CD14-positive monocyte (primary cell): Measurements from ENCODE around the gene ME1. TPM values are rescaled to one million over a fixed set of nuclear protein-coding genes. Genes with fewer than 3 reads are reported as not detected.

Source experiments
- DNase-seq, 3 donors: peaks; one replicate each; pipeline ENCODE4 v3.0.0-alpha.2; 2011 to 2022
- H2AFZ ChIP-seq: 2 replicates; pipeline ENCODE4 v1.6.0; 2012; ENCODE audit warnings: mild to moderate bottlenecking, low read depth, low read length, inconsistent platforms; ENCODE audit not compliant: insufficient read depth, poor library complexity, severe bottlenecking
- H3K27ac ChIP-seq, 2 donors: 1 replicate in 1 of 2; 2 replicates in 1 of 2; pipeline ENCODE4 v1.5.1; 2012 to 2013; ENCODE audit warnings: low read length in 2 of 2, control low read depth in 1 of 2, inconsistent platforms in 1 of 2, low read depth in 1 of 2, mild to moderate bottlenecking in 1 of 2
- H3K27me3 ChIP-seq, 2 donors: one replicate each; pipeline versions ENCODE4 v1.6.0 to v1.6.1; 2011 to 2013; ENCODE audit warnings: low read length in 2 of 2; ENCODE audit not compliant: control insufficient read depth in 2 of 2, insufficient read depth in 2 of 2
- H3K36me3 ChIP-seq, 2 donors: replicated peaks in 1 of 2; 1 replicate in 1 of 2; 2 replicates in 1 of 2; pipeline versions ENCODE4 v1.5.1 to v1.6.1; 2012 to 2013; ENCODE audit warnings: low read length in 2 of 2, control low read depth in 1 of 2, inconsistent platforms in 1 of 2, mild to moderate bottlenecking in 1 of 2; ENCODE audit not compliant: insufficient read depth in 2 of 2, control insufficient read depth in 1 of 2
- H3K4me1 ChIP-seq, 2 donors: 1 replicate in 1 of 2; 2 replicates in 1 of 2; pipeline versions ENCODE4 v1.5.1 to v1.6.1; 2012 to 2013; ENCODE audit warnings: low read length in 2 of 2, control low read depth in 1 of 2, inconsistent platforms in 1 of 2, mild to moderate bottlenecking in 1 of 2, moderate library complexity in 1 of 2; ENCODE audit not compliant: insufficient read depth in 2 of 2, control insufficient read depth in 1 of 2
- H3K4me2 ChIP-seq: replicated peaks from 2 replicates; pipeline ENCODE3; 2012; ENCODE audit warnings: low read length, moderate library complexity, mild to moderate bottlenecking; ENCODE audit not compliant: poor library complexity, severe bottlenecking; ENCODE audit errors: extremely low read depth
- H3K4me3 ChIP-seq, 3 experiments: fragments of 200-600 bp in 1 of 3; sonication (generic) in 1 of 3; replicated peaks in 1 of 3; 1 replicate in 2 of 3; 2 replicates in 1 of 3; pipeline ENCODE4 v1.5.1; 2011 to 2013; ENCODE audit warnings: low read length in 3 of 3, mild to moderate bottlenecking in 3 of 3, control low read depth in 2 of 3, low read depth in 2 of 3, inconsistent platforms in 1 of 3, moderate library complexity in 1 of 3
- H3K79me2 ChIP-seq: 2 replicates; pipeline ENCODE4 v1.6.0; 2012; ENCODE audit warnings: mild to moderate bottlenecking, control low read depth, inconsistent platforms, low read length, moderate library complexity; ENCODE audit not compliant: insufficient read depth
- H3K9ac ChIP-seq: 2 replicates; pipeline ENCODE4 v1.6.0; 2017; ENCODE audit warnings: low read length, mild to moderate bottlenecking; ENCODE audit not compliant: insufficient read depth, poor library complexity, severe bottlenecking
- H3K9me3 ChIP-seq, 2 donors: replicated peaks in 1 of 2; 1 replicate in 1 of 2; 2 replicates in 1 of 2; pipeline versions ENCODE4 v1.5.1 to v1.6.1; 2012 to 2013; ENCODE audit warnings: low read length in 2 of 2, control low read depth in 1 of 2; ENCODE audit not compliant: control insufficient read depth in 1 of 2, insufficient read depth in 1 of 2
- H4K20me1 ChIP-seq: 2 replicates; pipeline ENCODE4 v1.6.0; 2012; ENCODE audit warnings: mild to moderate bottlenecking, low read length, control low read depth, moderate library complexity; ENCODE audit not compliant: insufficient read depth
- H3K27ac Mint-ChIP-seq, 7 donors: one replicate each; pipeline ENCODE4 v1.8.0; 2020; ENCODE audit warnings: mild to moderate bottlenecking in 7 of 7, mixed read lengths in 7 of 7, moderate library complexity in 6 of 7, inconsistent platforms in 2 of 7
- H3K27me3 Mint-ChIP-seq, 3 donors: one replicate each; pipeline ENCODE4 v1.8.0; 2021 to 2022; ENCODE audit warnings: low read depth in 3 of 3, mild to moderate bottlenecking in 3 of 3, mixed read lengths in 3 of 3, moderate library complexity in 3 of 3, inconsistent platforms in 1 of 3
- H3K36me3 Mint-ChIP-seq, 2 donors: one replicate each; pipeline ENCODE4 v1.8.0; 2020; ENCODE audit warnings: mixed read lengths in 2 of 2, inconsistent platforms in 1 of 2, mild to moderate bottlenecking in 1 of 2
- H3K4me1 Mint-ChIP-seq: one replicate; pipeline ENCODE4 v1.8.0; 2020; ENCODE audit warnings: mild to moderate bottlenecking, mixed read lengths
- H3K4me3 Mint-ChIP-seq, 2 donors: one replicate each; pipeline ENCODE4 v1.8.0; 2020; ENCODE audit warnings: mild to moderate bottlenecking in 2 of 2, mixed read lengths in 2 of 2, moderate library complexity in 1 of 2
- H3K9me3 Mint-ChIP-seq, 7 donors: one replicate each; pipeline ENCODE4 v1.8.0; 2020 to 2022; ENCODE audit warnings: mixed read lengths in 7 of 7, mild to moderate bottlenecking in 6 of 7, moderate library complexity in 6 of 7, inconsistent platforms in 2 of 7
- CTCF ChIP-seq: fragments of 200-600 bp; IDR thresholded peaks from one replicate; pipeline ENCODE4 v1.8.0; 2022; ENCODE audit warnings: antibody characterized with exemption, mild to moderate bottlenecking
- WGBS: methylation state at CpG from one replicate; pipeline ENCODE4 v1.1.5; 2013; ENCODE audit warnings: missing lambda C conversion rate; ENCODE audit not compliant: insufficient coverage; 5-methylcytosine and 5-hydroxymethylcytosine counted together
- intact Hi-C, 2 donors: fragments of 100-400 bp; cut with micrococcal nuclease; formaldehyde crosslinking; loops; one replicate each; pipeline versions ENCODE4 v1.15.0 to v1.15.1; 2023
- polyA plus RNA-seq, 3 donors: library from polyadenylated mRNA; depleted of rRNA in 1 of 3; unstranded in 2 of 3; stranded (reverse) in 1 of 3; fragments of 300-500 nt in 2 of 3; fragments of >200 nt in 1 of 3; fragmentation: Illumina TruSeq in 2 of 3; gene quantifications; 1 replicate in 2 of 3; 2 replicates in 1 of 3; pipeline ENCODE4 v1.2.3, GENCODE V29; 2012 to 2021

The ME1 gene
- polyA plus RNA-seq, 3 donors: 1.3 to 4.0 (median 2.1) TPM

DNA sequence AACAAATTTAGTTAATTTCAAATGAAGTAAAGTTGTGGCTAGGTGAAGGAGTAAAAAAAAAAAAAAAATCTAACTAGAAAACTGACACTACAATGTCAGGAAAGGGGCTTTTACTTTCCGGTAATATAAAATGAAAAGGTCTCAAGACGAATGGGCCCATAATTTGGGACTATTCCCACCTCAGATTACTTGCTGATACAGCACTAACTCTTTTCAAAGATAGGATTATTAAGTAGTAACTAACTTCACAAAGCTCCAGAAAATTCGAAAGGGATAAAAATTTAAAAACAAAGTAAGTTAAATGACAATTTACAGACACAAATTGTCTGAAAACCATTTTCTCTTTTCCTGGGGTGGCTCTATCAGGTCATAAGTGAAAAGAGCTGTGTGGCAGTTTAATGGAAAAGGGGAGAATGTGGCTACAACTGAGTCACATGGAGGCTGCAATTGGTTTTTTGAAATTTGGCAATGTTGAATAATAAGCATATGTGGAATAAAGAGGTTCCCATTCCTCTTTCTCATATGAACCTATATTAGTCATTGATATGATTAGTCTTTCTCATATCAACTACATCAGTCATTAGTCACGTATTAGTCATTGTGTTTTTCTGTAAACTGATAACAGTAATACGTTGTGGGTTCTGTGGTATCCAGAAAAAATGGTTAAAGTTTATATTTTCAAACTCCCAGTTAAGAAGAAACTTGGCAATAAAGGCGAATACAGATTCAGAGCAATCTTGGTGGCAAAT, 159.7 kb downstream of the ME1 start:
- Histone ChIP-seq H3K4me1 (no peaks in the 10 kb centered on the region), H3K27me3 (no peaks in the 10 kb centered on the region), H3K36me3 (no peaks in the 10 kb centered on the region), H3K4me2 (no peak overlapping the region), H3K9ac (no peak overlapping the region), H4K20me1 (no peaks in the 10 kb centered on the region), H3K9me3 (no peaks in the 10 kb centered on the region), H3K79me2 (no peaks in the 10 kb centered on the region), H2AFZ (no peak overlapping the region), H3K4me3 (no peak overlapping the region), H3K27ac (no peak overlapping the region)
- H3K27me3 Mint-ChIP-seq: peaks cover 1 to 2% (median 1%) of the 10 kb centered on the region in 3 donors
- peaks cover 0 to 4% (median 0%) of the 10 kb centered on the region in 7 donors for H3K9me3 Mint-ChIP-seq
- no peaks in the 10 kb centered on the region for H3K36me3 Mint-ChIP-seq
- no CpG with 5 or more reads among the region's 6 CpGs for WGBS
- H3K4me1 Mint-ChIP-seq: no peaks in the 10 kb centered on the region
- intact Hi-C loops: no loop called here
- no peak overlapping the region for H3K27ac Mint-ChIP-seq
- TF ChIP-seq CTCF: no peak
- no peak for DNase-seq
- H3K4me3 Mint-ChIP-seq: no peak overlapping the region

- no peak overlapping the region for H3K4me3 Mint-ChIP-seq
- WGBS: no CpG with 5 or more reads among the region's 2 CpGs
- TF ChIP-seq CTCF: no peak
- H2AFZ ChIP-seq: no peak overlapping the region
- no peak overlapping the region for H3K9ac ChIP-seq
- no peak overlapping the region for H3K4me3 ChIP-seq
- DNase-seq: no peak
- H3K36me3 Mint-ChIP-seq: no peaks in the 10 kb centered on the region
- intact Hi-C loops: no loop called here
- no peaks in the 10 kb centered on the region for H3K9me3 ChIP-seq
- no peak overlapping the region for H3K27ac ChIP-seq
- H3K4me1 Mint-ChIP-seq: no peaks in the 10 kb centered on the region
- H3K27ac Mint-ChIP-seq: no peak overlapping the region
- no peaks in the 10 kb centered on the region for H3K79me2 ChIP-seq
- no peaks in the 10 kb centered on the region for H3K4me1 ChIP-seq
- peaks cover 0 to 2% (median 2%) of the 10 kb centered on the region in 7 donors for H3K9me3 Mint-ChIP-seq
- H3K36me3 ChIP-seq: no peaks in the 10 kb centered on the region
- H3K27me3 Mint-ChIP-seq: no peaks in the 10 kb centered on the region
- H3K4me2 ChIP-seq: no peak overlapping the region
- no peaks in the 10 kb centered on the region for H3K27me3 ChIP-seq
- no peaks in the 10 kb centered on the region for H4K20me1 ChIP-seq
Observed at GRCh38 chr6:83265384-83265783, 165.5 kb downstream of the ME1 start.
